ENCODE measurements around the gene THRAP3. TPM values are rescaled to one million over a fixed set of nuclear protein-coding genes. Genes with fewer than 3 reads are reported as not detected.

The THRAP3 gene
- total RNA-seq, 1 donor from 2014 or later: 34.8 TPM

DNA sequence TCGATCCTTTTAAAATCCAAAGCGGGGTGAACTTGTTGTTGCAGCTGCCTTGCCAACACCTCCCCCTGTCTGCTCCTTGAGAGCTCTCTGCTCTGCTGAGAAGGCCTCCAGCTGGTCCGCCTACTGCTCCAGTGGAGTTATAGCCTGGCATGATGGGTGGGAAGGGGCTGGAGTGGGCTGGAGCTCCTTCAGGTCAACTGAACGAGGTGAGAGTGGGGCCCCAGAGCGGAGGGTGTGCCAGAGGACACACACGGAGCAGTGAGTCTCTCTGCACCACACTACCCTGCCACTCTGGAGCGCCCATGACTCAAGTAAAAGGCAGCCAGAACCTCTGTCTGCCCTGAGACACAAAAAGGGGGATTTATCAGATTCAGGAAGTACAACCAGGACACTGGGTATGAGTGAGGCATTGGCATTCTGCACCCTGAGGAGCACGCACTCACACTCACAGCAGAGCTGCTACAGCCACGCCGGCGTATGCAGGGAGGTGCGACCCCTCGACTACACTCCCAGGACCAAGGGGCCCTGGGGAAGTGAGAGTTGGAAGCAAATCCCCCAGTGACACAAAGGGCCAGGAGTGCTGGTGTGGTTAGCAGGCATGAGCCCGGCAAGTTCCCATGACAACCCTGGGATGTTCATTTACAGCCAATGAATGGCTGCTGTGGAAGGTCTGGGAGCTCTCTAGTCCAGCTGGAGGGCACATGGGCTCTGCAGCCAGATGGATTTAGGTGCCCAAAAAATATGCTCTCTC, 127.2 kb downstream of the THRAP3 start:
- ATAC-seq: no peak

DNA sequence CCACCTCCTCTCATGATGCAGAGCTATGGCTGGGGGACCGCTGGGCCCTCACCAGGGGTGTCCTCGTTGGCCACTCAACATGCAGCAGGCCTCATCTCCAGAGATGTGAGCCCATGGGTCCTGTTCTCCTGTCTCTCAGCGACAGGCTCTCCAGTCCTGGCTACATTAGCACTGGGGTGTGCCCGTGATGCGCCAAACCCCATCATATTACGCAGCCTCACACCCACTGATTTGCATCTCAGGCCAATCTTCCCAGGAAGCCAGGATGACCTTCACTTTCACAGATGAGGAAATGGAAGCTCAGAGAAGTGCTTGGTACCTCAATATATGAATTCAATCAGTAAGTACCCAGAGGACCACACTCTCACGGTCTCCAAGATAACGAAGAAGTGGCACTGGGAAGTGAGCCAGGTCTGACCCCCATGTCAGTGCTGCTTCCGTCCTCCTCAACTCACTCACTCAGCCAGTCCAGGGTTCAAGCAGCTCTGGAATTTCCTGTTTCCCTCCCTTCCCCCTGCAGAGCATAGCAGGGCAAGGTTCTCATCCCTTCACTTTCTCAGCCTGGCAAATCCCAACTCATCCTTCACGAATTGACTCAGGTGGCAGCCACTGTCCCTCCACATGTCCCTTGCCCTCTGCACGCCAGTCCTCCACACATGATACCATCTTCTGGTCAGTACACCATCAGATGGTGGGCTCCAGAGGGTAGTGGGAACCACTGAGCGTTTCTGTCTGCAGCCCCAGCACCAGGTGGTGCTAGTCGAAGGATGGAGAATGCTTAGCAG, 128.1 kb downstream of the THRAP3 start:
- DNase-seq (ENCODE audit: low spot score): no peak
- no peak for ATAC-seq

More for the DNA sequence above, 127.2 kb downstream of the THRAP3 start:
- no peak for DNase-seq (ENCODE audit: low spot score)

DNA sequence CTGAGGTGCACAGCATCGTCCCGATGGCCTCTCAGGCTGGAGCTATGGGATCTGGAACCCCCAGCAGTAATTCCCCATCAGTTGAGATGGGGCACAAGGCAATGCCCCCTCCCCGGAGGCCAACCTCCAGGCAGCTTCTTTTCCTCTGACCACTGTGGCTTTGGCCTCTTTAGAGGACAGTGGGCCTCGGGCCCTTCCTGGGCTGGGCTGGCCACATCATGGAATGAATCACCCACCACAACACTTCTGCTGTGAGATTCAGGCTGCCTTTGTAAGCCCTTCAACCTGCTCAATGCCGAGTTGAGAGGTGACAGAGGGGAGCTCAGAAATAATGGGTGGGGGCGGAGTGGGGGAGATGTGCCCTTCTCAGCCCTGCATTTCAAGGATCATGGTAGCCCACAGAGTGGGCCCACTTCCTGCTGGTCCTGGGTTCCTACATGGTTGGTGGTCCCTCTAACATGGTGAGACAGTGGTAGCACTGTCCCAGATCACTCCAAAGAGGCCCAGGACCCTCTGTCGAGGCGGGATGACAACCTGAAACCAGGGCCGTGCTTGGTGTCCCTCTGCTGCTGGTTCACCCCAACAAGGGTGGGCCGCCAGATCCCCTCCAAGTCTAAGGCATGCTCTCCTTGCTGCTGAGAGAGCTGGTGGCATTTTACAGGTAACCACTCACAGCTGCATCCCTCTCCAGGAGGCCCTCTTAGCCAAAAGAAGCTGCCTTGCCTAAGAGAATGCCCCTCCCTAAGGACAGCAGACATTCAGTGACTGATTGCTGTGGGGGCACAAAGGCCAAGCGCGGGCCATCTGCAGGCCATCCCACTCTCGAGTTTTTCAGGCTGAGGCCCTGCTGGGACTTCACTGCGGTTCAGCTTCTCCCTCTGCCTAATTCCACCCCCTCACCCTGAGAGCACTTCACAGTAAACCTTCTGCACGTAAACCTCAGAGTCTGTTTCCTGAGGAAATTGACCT, 129.0 kb downstream of the THRAP3 start:
- ATAC-seq (no peak), DNase-seq (ENCODE audit: low spot score) (no peak)

DNA sequence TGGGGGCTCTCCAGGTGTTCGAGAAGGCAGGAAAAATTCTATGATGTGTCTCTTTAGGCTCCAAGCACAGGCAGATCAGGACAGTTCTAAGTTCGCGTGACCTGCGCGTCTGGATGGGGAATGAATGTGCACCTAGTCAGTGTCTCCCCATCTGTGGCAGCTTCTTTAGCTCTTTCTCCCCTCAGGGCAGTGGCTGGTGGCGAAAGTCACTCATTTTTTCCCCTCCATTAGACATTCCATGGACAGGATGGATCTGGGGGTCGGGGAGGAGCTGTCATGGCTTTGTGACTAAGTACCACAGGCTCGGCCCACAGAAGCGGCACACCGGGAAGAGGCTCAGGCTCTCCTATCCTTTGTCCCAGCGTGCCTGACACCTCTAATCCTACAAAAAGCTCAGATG, 130.2 kb downstream of the THRAP3 start:
- DNase-seq (ENCODE audit: low spot score) (no peak), ATAC-seq (no peak)

Other genes starting within 250 kb of the THRAP3 start
- gene TEKT2, start 140.3 kb upstream of the THRAP3 start, total RNA-seq: not detected
- 9.0 TPM for gene ADPRS, start 135.6 kb upstream of the THRAP3 start, total RNA-seq
- gene COL8A2, start 99.2 kb upstream of the THRAP3 start, total RNA-seq: 0.50 TPM
- 24.8 TPM for gene TRAPPC3, start 75.0 kb upstream of the THRAP3 start, total RNA-seq
- 13.3 TPM for gene MAP7D1, start 68.3 kb upstream of the THRAP3 start, total RNA-seq
- 1.5 TPM for gene SH3D21, start 81.9 kb downstream of the THRAP3 start, total RNA-seq
- 4.8 TPM for gene EVA1B, start 99.2 kb downstream of the THRAP3 start, total RNA-seq
- 31.6 TPM for gene STK40, start 161.5 kb downstream of the THRAP3 start, total RNA-seq
- gene LSM10, start 173.5 kb downstream of the THRAP3 start, total RNA-seq: 20.9 TPM
- 1.2 TPM for gene OSCP1, start 226.0 kb downstream of the THRAP3 start, total RNA-seq
- 50.0 TPM for gene MRPS15, start 239.9 kb downstream of the THRAP3 start, total RNA-seq

Measured in left lobe of liver (tissue), 2 donors.